ENCODE measurements around the gene CMIP. TPM values are rescaled to one million over a fixed set of nuclear protein-coding genes. Genes with fewer than 3 reads are reported as not detected.

CMIP gene
- total RNA-seq, 6 experiments from 2014 or later, result 12.2 to 23.0 (median 16.5) TPM

- no peaks in the 10 kb centered on the region for H3K27me3 ChIP-seq
- peaks cover 0 to 33% (median 10%) of the 10 kb centered on the region in 4 donors for H3K4me1 ChIP-seq
- DNase-seq (peak in 1 of 3 donors; percentile 11), ATAC-seq (no peak)
- intact Hi-C loops (cut with DNase I), result no loop called here
- no peak for TF ChIP-seq CTCF (IDR thresholded peaks at IDR 0.05)
- TF ChIP-seq POLR2A (IDR thresholded peaks at IDR 0.05), result no peak
- WGBS (ENCODE audit: insufficient coverage, low coverage, low lambda C conversion rate, missing lambda C conversion rate), result 84% methylated on average over 11 of the region's 15 CpGs
- H3K9me3 ChIP-seq, result no peaks in the 10 kb centered on the region
- no peak overlapping the region for H3K27ac ChIP-seq
- no peaks in the 10 kb centered on the region for H3K36me3 ChIP-seq
- H3K4me3 ChIP-seq, result no peak overlapping the region
Observed at GRCh38 chr16:81558077-81558443, 113.5 kb downstream of the CMIP start.

GRCh38 chr16:81558444-81559175 lies 114.0 kb downstream of the CMIP start:
- H3K4me1 ChIP-seq, result peaks cover 0 to 27% (median 4%) of the 10 kb centered on the region in 4 donors
- TF ChIP-seq POLR2A (IDR thresholded peaks at IDR 0.05) (no peak), CTCF (IDR thresholded peaks at IDR 0.05) (no peak)
- ATAC-seq, result peak; percentile 50 to 81 (median 70)

GRCh38 chr16:81560979-81561657 lies 116.5 kb downstream of the CMIP start:
- Histone ChIP-seq H3K4me3 (no peak overlapping the region), H3K27me3 (no peaks in the 10 kb centered on the region), H3K27ac (no peak overlapping the region), H3K9me3 (no peaks in the 10 kb centered on the region), H3K4me1 (peaks cover 0 to 12% (median 0%) of the 10 kb centered on the region in 4 donors), H3K36me3 (no peaks in the 10 kb centered on the region)
- 86% methylated on average over 7 of the region's 8 CpGs for WGBS (ENCODE audit: insufficient coverage, low coverage, low lambda C conversion rate, missing lambda C conversion rate)
- no peak for ATAC-seq
- DNase-seq, result no peak
- intact Hi-C loops (cut with DNase I), result no loop called here
- TF ChIP-seq CTCF (IDR thresholded peaks at IDR 0.05) (no peak), POLR2A (IDR thresholded peaks at IDR 0.05) (no peak)

More at GRCh38 chr16:81558444-81559175, 114.0 kb downstream of the CMIP start:
- intact Hi-C loops (cut with DNase I), result no loop called here
- Histone ChIP-seq H3K27ac (no peak overlapping the region), H3K27me3 (no peaks in the 10 kb centered on the region), H3K9me3 (no peaks in the 10 kb centered on the region), H3K4me3 (no peak overlapping the region), H3K36me3 (no peaks in the 10 kb centered on the region)
- DNase-seq, result peak in 2 of 3 donors; percentile 66 to 69
- WGBS (ENCODE audit: insufficient coverage, low coverage, low lambda C conversion rate, missing lambda C conversion rate), result 53% methylated on average over 5 of the region's 16 CpGs

GRCh38 chr16:81562174-81562849 lies 117.7 kb downstream of the CMIP start:
- Histone ChIP-seq H3K4me3 (no peak overlapping the region), H3K27me3 (no peaks in the 10 kb centered on the region), H3K9me3 (no peaks in the 10 kb centered on the region), H3K4me1 (peaks cover 0 to 12% (median 0%) of the 10 kb centered on the region in 4 donors), H3K27ac (no peak overlapping the region), H3K36me3 (no peaks in the 10 kb centered on the region)
- intact Hi-C loops (cut with DNase I), result no loop called here
- peak; percentile 39 to 65 (median 60) for DNase-seq
- 45% methylated on average over 3 of the region's 8 CpGs for WGBS (ENCODE audit: insufficient coverage, low coverage, low lambda C conversion rate, missing lambda C conversion rate)
- TF ChIP-seq CTCF (IDR thresholded peaks at IDR 0.05) (no peak), POLR2A (IDR thresholded peaks at IDR 0.05) (no peak)
- ATAC-seq, result peak; percentile 18 to 35 (median 19)

All from right lobe of liver (tissue), 6 donors.